CD4-positive, alpha-beta T cell treated with Interleukin-2 at 100 ng/mL for 4 hours (primary cell): ENCODE data around the gene TM4SF1.
A peak's percentile ranks its signal among the peaks of the same experiment; 100 is the strongest.
"Not testable (repeated sequence)": the region's sequence is repeated elsewhere in the genome, so short reads cannot be mapped to it uniquely, and the experiment has no call there.

ENCODE experiments used
- DNase-seq: peaks from one replicate; pipeline ENCODE4 v3.0.0-alpha.2; 2020; ENCODE audit warnings: low spot score

TM4SF1 gene

DNA sequence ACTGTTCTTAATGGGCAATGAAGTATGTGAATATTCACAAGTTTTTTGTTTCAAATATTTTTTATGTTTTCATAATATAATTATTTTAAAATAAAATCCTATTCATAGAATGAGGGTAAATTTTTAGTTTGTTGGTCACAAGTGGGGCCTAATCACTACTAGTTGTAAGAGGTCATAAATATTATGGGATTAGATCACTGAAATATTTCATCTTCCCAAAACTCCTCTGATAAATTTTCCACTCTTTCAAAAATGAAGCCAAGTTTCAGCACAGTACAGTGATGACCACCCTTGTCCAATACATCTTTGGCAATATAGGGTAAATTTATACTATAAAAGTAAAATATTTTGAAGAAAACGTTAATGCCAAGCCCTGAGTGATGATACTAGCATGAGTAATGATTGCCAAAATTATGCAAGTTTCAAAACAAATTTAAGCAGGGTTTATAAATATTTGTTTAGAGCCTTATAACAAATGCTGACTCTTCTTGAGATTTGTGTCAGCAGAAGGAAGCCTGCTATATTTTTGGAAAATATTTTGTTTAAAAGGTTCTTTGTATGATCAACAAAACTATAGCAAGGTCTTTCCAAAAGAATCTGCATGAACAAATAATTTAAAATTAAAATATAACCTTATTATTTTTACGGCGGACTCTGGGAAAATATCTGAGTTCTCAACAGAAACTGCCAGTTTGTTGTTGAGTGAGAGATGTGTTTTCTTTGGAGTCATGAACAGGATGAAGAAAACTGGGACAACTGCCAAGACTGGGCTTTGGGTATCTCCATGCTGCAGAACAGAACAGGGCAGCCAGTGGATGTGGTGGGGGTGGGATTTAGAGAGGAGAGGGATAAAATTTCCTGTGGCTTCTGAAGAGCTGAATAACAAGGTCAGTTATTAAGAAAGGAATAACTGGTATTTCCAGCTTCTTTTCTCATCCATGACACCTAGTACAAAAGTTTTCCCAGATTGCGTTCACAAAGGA lies 17.9 kb upstream of the TM4SF1 start:
- DNase-seq, result no peak

DNA sequence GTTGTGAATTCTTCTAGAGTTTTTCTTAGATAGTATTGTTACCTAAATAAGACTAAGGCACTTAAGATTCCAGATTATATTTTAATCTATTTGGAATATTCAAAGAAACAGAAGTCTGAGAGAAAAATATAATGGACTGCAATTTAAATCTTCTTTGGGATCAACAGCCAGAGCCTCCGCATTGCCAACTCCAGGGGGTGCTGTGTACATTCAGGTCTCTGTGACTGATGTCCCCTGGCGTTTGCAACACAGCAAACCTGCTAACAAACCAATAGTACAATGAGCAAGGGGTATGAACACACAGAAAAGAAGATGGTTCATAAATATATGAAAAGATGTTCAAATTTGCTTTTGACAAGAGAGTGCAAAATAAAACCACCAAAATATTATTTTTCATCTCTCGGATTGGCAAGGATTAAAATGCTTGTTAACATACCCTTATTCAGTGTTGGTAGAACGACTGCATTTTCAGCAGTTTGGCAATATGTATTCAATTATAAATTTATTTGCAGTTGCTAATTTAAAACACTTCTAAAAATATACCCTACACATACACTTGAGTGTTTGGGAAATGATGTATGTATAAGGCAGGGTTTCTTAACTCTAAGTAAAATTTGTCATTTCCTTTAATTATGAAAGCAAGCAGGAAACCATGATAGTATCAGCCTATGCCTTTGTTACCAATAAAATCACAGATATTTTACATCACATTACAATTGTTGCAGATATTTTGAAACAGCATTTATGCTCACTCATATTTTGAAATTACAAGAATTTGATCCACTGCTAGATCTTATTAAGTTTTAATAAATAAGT lies 16.1 kb upstream of the TM4SF1 start:
- peak; percentile 21 for DNase-seq

DNA sequence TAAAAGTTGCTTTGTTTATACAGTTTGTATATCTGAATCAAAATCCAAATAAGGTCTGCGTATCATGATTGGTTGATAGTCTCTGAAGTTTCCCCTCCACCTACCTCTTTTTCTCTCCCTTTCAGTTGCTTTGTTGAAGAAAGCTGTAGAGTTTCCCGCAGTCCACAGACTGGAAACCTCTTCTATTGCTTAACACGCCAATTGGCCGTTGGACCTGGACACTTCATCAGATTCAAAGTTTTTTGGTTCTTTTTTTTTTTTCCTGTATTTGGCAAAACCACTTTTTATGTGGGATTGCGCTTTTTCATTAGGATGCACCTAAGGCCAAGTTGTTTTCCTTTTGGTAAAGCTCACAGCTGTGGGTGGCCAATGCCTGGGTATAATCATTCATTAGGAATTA lies 14.5 kb upstream of the TM4SF1 start:
- DNase-seq, result no peak

DNA sequence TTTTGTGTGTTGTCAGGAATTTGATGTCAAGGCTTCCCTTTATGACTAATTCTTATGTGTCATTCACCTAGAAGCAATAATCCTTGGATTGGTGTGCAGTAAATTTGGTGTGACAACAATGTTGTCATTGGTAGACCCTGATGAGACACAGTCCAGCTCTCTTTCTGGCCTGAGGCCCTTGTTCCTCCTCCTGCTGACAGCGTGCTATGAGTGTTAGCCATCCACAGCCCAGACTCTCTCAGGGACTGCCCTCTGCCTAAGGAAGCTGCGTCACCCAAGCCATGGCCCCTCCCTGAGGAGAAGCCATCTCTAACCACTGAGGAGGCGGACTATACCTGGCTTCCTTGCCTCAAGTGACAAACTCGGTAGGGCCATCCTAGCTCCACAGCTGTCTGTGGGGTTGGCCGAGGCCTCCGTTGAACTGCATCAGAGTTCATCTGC lies 13.3 kb upstream of the TM4SF1 start:
- DNase-seq, result no peak

DNA sequence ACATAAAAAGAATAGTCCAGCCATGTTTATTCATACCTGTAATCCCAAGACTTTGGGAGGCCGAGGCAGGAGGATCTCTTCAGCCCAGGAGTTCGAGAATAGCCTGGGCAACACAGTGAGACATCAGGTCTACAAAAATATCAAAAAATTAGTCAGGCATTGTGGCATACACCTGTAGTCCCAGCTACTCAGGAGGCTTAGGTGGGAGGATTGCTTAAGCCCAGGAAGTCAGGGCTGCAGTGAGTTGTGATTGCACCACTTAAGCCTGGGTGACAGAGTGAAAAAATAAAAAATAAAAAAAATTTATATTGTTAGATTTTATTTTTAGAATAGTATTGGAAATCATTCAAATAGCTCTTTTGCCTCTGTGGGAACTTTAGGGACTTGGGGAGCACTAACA lies 12.8 kb upstream of the TM4SF1 start:
- DNase-seq, result no peak

DNA sequence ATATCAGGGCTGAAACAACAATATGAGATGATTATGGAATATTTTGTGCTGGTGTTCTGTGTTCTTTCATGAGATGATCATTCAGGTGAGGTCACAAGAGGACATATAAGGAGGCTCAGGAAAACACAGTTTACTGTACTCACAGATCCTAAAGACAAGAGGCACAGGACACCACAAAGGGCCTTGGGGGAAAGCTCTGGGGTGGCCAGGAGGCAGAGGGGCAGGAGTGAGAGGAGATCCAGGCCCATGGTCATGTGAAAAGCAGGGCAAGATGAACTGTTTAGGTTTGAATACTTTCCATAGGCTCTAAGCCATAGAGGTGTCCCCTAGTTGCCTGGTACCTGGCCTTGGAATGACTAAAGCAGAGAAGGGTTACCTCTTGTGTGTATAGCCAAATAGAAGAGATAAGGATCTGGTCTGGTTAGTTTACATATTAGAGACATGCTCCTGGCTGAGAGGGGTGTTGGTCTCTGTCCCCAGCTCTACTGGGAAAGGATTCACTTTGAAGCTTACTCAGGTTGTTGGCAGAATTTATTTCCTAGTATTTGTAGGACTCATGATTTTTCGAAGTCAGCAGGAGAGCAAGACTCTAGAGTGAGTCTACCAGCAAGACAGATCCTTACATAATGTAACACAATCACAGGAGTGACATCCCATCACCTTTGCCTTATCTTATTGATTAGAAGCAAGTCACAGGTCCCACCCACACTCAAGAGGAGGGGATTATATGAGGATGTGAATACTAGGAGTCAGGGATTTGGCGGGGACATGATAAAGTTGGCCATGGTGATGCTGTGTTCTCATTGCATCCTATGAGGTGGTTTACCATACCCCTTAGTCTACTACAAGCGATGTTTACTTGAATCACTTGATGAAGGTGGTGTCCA lies 11.3 kb upstream of the TM4SF1 start:
- DNase-seq, result no peak

DNA sequence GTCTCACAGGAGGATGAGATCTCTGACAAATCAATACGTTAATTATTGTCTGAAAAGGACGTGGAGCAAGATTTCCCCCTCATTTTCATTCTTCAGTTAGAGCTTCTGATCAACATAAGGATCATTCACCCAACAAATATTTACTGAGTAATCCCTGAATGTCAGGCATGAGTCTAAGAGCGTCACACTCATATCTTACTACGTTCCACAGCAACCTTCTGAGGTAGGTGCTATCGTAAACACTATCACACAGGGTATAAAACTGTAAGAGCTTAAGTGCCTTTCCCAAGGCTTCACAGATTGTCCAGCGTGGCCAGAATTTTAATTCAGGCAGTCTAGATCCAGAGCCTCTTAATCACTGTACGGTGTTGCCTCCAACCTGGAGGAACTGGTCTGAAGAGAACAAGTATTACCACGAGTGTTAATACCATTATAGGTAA lies 10.6 kb upstream of the TM4SF1 start:
- no peak for DNase-seq

DNA sequence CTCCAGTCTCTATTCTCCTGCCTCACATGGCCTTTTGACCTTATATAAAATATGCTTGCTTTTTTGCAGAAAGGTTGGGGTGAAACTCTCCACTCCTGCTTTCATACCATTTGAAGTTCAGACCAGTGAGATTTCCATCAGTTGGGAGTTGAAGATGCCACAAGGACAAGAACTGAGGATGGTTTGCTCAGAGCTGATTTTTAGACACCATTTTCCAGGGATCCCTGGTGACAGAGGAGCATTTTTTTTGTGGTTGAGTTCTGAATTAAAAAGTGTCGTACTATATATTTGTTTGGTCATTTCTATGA lies 8.8 kb upstream of the TM4SF1 start:
- DNase-seq, result no peak

DNA sequence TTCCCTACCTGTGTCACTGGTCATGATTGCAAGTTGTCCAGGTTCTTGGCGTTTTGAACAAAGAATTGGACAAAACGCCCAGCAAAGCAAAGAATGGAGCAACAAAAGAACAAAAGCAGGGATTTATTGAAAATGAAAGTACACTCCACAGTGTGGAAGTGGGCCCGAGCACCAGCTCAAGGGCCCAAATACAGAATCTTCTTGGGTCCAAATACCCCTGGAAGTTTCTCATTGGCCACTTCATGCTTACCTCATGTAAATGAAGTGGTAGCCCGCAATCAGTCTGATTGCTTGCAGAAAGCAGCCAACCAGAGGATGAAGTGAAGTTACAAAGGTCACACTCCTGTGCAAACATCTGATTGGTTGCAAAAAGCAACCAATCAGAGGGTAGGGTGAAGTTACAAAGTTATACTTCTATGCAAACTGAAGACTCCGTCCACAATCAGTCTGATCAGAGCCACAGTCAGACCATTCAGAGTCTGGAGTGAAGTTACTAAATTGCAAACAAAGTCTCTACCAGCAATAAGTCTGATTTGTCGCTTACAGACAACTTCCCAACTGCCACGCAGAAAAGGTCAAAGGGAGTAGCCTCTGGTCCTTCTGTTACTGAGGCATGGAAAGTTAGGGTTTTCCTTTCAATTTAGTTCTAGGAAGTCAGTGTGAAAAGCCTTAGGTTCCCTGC lies 8.3 kb upstream of the TM4SF1 start:
- no peak for DNase-seq

DNA sequence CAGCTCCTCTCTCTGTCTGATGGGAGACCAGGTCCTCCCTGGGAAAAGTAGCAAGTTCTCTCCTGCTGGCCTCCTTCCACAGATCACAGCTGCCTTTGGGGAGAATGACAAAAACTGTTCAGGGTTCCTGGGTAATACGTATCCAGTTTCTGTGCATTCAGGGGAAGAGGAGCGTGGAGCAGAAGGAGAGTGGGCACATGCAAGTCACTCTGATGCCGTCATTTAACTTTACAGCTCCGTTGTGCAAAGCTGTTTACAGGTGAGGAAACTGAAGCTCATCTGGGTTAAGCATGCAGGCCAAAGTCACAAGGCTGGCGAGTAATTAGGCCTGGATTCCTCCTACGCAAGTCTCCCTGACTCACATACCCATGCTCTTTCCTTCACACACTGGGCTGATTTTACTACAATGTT lies 7.5 kb upstream of the TM4SF1 start:
- no peak for DNase-seq

DNA sequence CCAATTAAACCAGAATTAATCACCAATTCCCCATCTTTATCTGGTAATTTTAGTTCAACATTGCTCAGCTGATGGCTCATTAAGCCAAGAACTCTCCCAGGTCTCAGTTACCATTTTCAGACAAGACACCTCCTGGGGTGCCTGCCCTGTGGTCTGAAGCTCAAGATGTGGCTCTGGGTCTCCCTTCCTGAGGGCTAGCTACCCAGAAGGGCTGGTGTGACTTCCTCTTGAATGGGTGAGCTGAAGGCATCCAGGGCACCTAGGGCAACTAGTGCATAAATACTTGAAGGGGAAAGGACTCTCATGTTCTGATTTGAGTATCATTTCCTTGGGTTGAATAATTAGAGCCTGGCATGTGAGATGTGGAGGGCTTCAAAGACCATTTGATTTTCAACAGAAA lies 6.7 kb upstream of the TM4SF1 start:
- DNase-seq, result no peak

DNA sequence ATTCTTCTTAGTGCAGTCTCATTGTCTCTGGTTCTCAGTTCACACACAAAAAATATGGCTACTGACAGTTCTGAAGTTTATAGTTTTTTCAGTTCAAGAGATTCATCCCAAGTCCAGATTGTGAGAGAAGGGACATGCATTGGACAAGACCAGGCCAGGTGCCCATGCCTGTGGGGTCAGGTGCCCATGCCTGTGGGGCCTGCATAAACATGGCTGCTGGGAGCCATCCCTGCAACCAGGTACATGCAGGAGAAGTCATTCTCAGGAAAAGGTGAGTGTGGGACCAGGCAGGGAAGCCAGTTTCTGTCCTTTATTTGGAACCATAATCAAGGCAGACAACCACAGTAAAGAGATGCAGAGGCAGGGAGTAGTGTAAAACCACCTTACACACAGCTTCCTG lies 6.3 kb upstream of the TM4SF1 start:
- no peak for DNase-seq

DNA sequence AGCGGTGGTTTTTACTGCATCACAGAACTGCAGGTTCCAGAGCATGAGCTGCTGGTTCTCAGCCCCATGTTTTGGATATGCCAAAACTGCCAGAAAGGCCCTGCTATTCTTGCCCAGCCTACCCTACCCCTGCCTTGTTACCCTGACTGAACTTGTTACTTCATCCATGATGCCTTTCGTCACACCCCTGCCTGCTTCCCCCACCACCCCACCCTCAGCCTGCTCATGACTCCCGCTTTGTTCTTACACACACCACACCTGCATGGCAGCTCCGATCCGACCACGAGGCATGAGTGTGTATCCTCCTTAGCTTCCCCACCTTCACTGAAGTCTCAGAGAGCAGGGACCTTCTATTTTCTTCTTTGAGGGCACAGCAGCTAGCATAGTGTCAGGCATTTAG lies 5.1 kb upstream of the TM4SF1 start:
- DNase-seq, result no peak

DNA sequence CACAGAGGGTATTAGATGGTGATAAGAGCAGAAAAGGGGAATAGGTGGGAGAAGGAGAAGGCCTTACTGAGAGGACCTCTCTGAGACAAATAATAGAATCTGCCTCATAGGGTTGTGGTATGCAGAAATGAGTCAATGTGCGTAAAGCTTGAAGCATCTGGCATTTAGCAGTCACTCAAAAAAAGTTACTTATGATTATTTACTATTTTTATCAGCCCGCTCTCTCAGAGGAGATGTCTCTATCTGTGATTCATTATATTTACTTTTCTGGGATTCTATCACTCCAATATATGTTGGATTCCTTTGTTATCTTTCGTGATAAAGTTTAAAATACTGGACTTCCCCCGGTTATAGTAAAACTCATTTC lies 4.6 kb upstream of the TM4SF1 start:
- no peak for DNase-seq

DNA sequence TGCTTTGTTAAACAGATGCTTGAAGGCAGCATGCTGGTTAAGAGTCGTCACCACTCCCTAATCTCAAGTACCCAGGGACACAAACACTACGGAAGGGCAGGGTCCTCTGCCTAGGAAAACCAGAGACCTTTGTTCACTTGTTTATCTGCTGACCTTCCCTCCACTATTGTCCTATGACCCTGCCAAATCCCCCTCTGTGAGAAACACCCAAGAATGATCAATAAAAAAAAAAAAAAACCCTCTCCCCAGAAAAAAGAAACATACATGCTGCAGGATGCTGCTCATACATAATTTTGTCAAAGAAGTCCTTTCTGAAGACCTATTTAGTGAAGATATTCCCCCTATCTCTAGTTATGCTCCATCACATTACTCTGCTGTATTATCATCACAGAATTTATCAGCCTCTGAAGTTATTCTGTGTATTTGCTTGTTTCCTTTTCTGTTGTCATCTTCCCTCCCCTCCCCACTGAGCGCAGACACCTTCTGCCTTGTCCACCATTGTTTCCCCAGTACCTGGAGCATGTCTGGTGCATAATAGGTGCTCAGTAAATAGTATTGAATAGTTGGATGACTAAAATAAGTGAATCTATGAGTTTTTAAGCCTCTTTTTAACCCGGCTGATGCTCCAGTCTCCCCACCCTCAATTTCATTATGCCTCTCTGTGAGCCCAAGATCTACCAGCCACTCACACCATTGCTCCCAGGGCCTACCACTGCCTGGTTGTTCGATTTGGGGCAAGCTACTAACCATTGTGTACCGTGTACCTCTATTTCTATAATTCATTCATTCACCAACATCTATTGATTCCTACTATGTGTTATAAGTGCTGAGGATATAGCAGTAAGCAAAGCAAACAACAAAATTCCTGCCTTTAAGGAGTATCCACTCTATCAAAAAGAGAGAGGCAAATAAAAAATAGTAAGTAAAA lies 4.0 kb upstream of the TM4SF1 start:
- DNase-seq, result no peak

DNA sequence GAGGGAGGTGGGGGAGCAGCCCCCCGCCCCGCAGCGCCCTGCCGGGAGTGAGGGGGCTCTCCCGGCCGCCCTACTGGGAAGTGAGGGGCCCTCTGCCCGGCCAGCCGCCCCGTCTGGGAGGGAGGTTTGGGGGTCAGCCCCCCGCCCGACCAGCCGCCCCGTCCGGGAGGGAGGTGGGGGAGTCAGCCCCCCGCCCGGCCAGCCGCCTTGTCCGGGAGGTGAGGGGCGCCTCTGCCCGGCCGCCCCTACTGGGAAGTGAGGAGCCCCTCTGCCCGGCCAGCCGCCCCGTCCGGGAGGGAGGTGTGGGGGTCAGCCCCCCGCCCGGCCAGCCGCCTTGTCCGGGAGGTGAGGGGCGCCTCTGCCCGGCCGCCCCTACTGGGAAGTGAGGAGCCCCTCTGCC lies 2.8 kb upstream of the TM4SF1 start:
- not testable (repeated sequence) for DNase-seq

DNA sequence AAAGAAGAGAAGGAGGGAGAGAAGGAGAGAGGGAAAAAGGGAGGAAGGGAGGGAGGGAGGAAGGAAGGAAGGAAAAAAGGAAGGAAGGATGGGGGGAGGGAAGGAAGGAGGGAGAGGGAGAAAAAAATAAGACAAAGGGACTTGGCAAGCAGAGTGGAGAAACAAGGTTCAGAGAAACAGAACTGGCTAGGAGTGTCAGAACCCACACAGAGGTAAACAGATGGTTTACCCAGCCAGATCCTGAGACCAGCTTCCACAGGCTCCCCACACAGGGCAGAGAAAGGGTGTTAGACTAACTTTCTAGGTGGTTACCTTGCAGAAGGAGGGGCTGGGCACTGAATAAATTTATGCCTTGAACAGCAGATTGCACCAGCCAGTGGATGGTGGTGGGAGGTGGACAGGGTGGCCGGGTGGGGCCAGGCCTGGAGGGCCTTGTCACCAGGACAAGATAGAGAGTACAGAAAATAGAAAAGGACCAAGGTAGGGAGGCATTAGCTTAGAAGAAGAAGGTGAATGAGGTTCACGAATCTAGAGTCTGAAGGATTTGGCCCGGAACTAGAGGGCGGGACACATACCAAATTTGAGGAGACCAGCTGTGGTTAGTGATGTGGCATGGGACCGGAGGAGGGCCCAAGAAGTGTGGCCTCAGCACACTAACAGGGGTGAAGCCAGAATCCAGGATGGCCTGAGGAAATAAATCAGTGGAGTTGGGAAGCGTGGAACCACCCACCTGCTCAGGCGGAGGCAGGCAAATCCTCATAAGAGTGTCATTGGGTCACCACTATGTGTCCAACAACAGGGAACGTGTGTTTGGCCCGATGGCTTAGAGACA lies 1.2 kb upstream of the TM4SF1 start:
- no peak for DNase-seq

DNA sequence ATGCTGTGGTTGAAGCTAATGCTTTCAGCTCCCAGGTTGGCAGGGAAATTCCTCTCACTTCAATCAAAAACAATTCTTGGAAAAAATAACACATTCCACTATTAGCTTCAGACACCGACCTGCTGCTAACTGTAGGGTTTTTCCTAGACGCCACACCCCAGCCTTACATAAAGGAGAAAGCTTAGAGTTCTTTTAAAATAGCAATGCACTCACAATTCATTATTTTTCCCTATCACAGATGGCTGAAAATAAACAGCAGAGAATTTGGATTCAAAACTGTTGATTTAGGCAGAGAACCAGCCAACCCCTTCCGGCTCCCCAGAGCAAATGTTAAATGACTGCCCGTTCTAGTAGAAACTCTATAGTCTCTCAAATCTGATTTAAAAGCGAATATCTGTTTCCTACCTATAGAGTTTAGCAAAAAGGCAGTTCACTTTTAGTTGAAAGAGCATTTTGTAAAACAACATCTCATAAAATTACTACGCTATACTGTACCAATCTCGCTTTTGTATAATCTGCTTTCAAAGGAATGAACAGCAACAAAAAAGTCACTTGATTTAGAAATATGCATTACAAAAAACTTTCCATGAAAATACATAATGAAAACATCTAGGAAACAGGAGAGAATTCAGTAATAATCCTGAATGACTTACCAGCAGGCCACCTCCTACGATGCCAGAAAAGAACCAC lies 586 bp downstream of the TM4SF1 start:
- no peak for DNase-seq
